SK-N-SH (cell line): Measurements from ENCODE around the gene USP32. TPM values are rescaled to one million over a fixed set of nuclear protein-coding genes. Genes with fewer than 3 reads are reported as not detected.

Source experiments
- CTCF ChIA-PET: fragments of 300-600, 350-600 bp; formaldehyde crosslinking; extraction: SDS; loops from one replicate; lab custom pipeline; 2021; lab: Yijun Ruan, JAX
- POLR2A ChIA-PET: fragments of 350-600 bp; sonication (Branson Sonifier 250); formaldehyde crosslinking; extraction: SDS; loops from one replicate; lab custom pipeline; 2020; ENCODE audit warnings: antibody characterized with exemption, inconsistent platforms; lab: Yijun Ruan, JAX
- DNase-seq: peaks from one replicate; pipeline ENCODE4 v3.0.0; 2012
- H2AFZ ChIP-seq: fragments of 200-600 bp; sonication (generic); 2 replicates; pipeline ENCODE4 v1.8.1; 2016; ENCODE audit warnings: antibody characterized with exemption, mild to moderate bottlenecking, low read depth
- H3F3A ChIP-seq: fragments of 200-600 bp; sonication (generic); replicated peaks from 2 replicates; pipeline ENCODE3; 2016; ENCODE audit warnings: antibody characterized with exemption, mild to moderate bottlenecking; ENCODE audit not compliant: insufficient read depth
- H3K27ac ChIP-seq, 2 experiments: fragments of 200-500 bp in 1 of 2; fragments of 200-600 bp in 1 of 2; sonication (Bioruptor generic) in 1 of 2; sonication (generic), shearing (Covaris generic) in 1 of 2; 2 replicates each; pipeline versions ENCODE4 v1.5.1 to v1.6.1; 2014 to 2016; ENCODE audit warnings: low read depth in 2 of 2, inconsistent platforms in 1 of 2, low read length in 1 of 2, mild to moderate bottlenecking in 1 of 2, mixed read lengths in 1 of 2
- H3K27me3 ChIP-seq: fragments of 200-600 bp; sonication (generic), shearing (Covaris generic); 2 replicates; pipeline ENCODE4 v1.6.1; 2016; ENCODE audit warnings: mixed run types; ENCODE audit not compliant: insufficient read depth
- H3K36me3 ChIP-seq, 2 experiments: fragments of 200-500 bp in 1 of 2; fragments of 200-600 bp in 1 of 2; sonication (Bioruptor generic) in 1 of 2; sonication (generic) in 1 of 2; replicated peaks in 1 of 2; 2 replicates each; pipeline versions ENCODE3 to v1.5.1; 2014 to 2016; ENCODE audit warnings: low read length in 1 of 2, mild to moderate bottlenecking in 1 of 2; ENCODE audit not compliant: insufficient read depth in 2 of 2, control insufficient read depth in 1 of 2
- H3K4me1 ChIP-seq, 2 experiments: fragments of 200-500 bp in 1 of 2; fragments of 200-600 bp in 1 of 2; sonication (Bioruptor generic) in 1 of 2; sonication (generic), shearing (Covaris generic) in 1 of 2; 2 replicates each; pipeline versions ENCODE4 v1.5.1 to v1.6.1; 2014 to 2016; ENCODE audit warnings: low read depth in 1 of 2, low read length in 1 of 2, mixed run types in 1 of 2; ENCODE audit not compliant: insufficient read depth in 2 of 2, control insufficient read depth in 1 of 2
- H3K4me2 ChIP-seq: fragments of 200-600 bp; sonication (generic), shearing (Covaris generic); 2 replicates; pipeline ENCODE4 v1.6.1; 2017; ENCODE audit warnings: mixed run types
- H3K4me3 ChIP-seq, 2 experiments: fragments of 200-500 bp in 1 of 2; fragments of 200-600 bp in 1 of 2; sonication (Bioruptor generic) in 1 of 2; sonication (generic), shearing (Covaris generic) in 1 of 2; 2 replicates each; pipeline versions ENCODE4 v1.5.1 to v1.8.1; 2014 to 2016; ENCODE audit warnings: low read depth in 2 of 2, inconsistent platforms in 1 of 2, low read length in 1 of 2, mild to moderate bottlenecking in 1 of 2, mixed read lengths in 1 of 2, moderate library complexity in 1 of 2
- H3K79me2 ChIP-seq: fragments of 200-600 bp; sonication (generic); 2 replicates; pipeline ENCODE4 v1.8.1; 2017; ENCODE audit warnings: mild to moderate bottlenecking; ENCODE audit not compliant: insufficient read depth
- H3K9ac ChIP-seq: fragments of 200-600 bp; sonication (generic); 2 replicates; pipeline ENCODE4 v1.6.1; 2017; ENCODE audit warnings: mixed run types
- H3K9me2 ChIP-seq: fragments of 200-600 bp; sonication (generic); 2 replicates; pipeline ENCODE4 v1.6.1; 2017; ENCODE audit warnings: mixed run types
- H3K9me3 ChIP-seq: fragments of 200-600 bp; sonication (generic); 2 replicates; pipeline ENCODE4 v1.6.1; 2017; ENCODE audit warnings: mixed run types, mild to moderate bottlenecking, moderate library complexity
- H4K20me1 ChIP-seq: fragments of 200-600 bp; sonication (generic); 2 replicates; pipeline ENCODE4 v1.6.1; 2017; ENCODE audit warnings: mild to moderate bottlenecking, mixed run types; ENCODE audit not compliant: insufficient read depth
- CHD2 ChIP-seq: fragments of 150-350 bp; IDR thresholded peaks from 2 replicates; pipeline ENCODE4 v1.6.1; 2018; ENCODE audit warnings: low read length; ENCODE audit not compliant: partially characterized antibody
- FOXJ3 ChIP-seq: sonication (generic); formaldehyde crosslinking; IDR thresholded peaks from 2 replicates; pipeline ENCODE4 v1.5.1; 2020; ENCODE audit warnings: mild to moderate bottlenecking, missing genetic modification reagents
- GATA2 ChIP-seq: sonication (generic); formaldehyde crosslinking; IDR thresholded peaks from 2 replicates; pipeline ENCODE4 v1.5.0; 2020; ENCODE audit warnings: mild to moderate bottlenecking, missing genetic modification reagents
- IRF3 ChIP-seq: fragments of 150-350 bp; IDR thresholded peaks from 2 replicates; pipeline ENCODE4 v1.6.1; 2016; ENCODE audit warnings: mild to moderate bottlenecking, low read depth, low read length
- JUND ChIP-seq: IDR thresholded peaks from 2 replicates; pipeline ENCODE4 v1.4.0; 2012
- NFIC ChIP-seq: IDR thresholded peaks from 2 replicates; pipeline ENCODE4 v1.4.0; 2012; ENCODE audit warnings: borderline replicate concordance
- NRF1 ChIP-seq: IDR thresholded peaks from 2 replicates; pipeline ENCODE4 v1.6.1; 2012; ENCODE audit warnings: low read depth, mild to moderate bottlenecking, low read length
- POLR2AphosphoS5 ChIP-seq: IDR thresholded peaks from 2 replicates; pipeline ENCODE4 v1.6.1; 2012; ENCODE audit warnings: low read depth, low read length
- RAD21 ChIP-seq: IDR thresholded peaks from 2 replicates; pipeline ENCODE4 v1.6.1; 2012; ENCODE audit warnings: mild to moderate bottlenecking, low read length
- RCOR1 ChIP-seq: fragments of 150-350 bp; IDR thresholded peaks from 2 replicates; pipeline ENCODE4 v1.6.1; 2017; ENCODE audit warnings: antibody characterized with exemption, low read length
- SMC3 ChIP-seq: IDR thresholded peaks from 2 replicates; pipeline ENCODE4 v1.6.1; 2012; ENCODE audit warnings: low read depth, low read length, improper control_type of control experiment
- TAF1 ChIP-seq: IDR thresholded peaks from 2 replicates; pipeline ENCODE4 v1.6.1; 2012; ENCODE audit warnings: low read depth, mild to moderate bottlenecking, low read length, moderate library complexity, borderline replicate concordance
- TCF12 ChIP-seq: IDR thresholded peaks from 2 replicates; pipeline ENCODE4 v1.4.0; 2012
- TEAD4 ChIP-seq: IDR thresholded peaks from 2 replicates; pipeline ENCODE4 v1.4.0; 2012; ENCODE audit warnings: mild to moderate bottlenecking, borderline replicate concordance; ENCODE audit not compliant: insufficient read depth
- YY1 ChIP-seq: IDR thresholded peaks from 2 replicates; pipeline ENCODE4 v1.4.0; 2012; ENCODE audit warnings: low read depth, mild to moderate bottlenecking
- ZBTB33 ChIP-seq: IDR thresholded peaks from 2 replicates; pipeline ENCODE4 v1.4.0; 2012; ENCODE audit warnings: low read depth, borderline replicate concordance
- WGBS: methylation state at CpG from one replicate; pipeline ENCODE4 v1.1.6; 2017; ENCODE audit warnings: low lambda C conversion rate; 5-methylcytosine and 5-hydroxymethylcytosine counted together
- polyA plus RNA-seq, 3 experiments: library from polyadenylated mRNA; depleted of rRNA; stranded (reverse); fragments of >200 nt; gene quantifications; 2 replicates each; pipeline ENCODE4 v1.2.3, GENCODE V29; 2012
- small RNA-seq, 7 experiments: library from RNA; depleted of rRNA; stranded (forward); fragments of <200 nt; gene quantifications; one replicate each; pipeline ENCODE3, GENCODE V24; 2012

USP32 gene
- polyA plus RNA-seq, 1 of the 3 experiments (the other 2 are of a cell fraction) = 25.6 TPM

- Histone ChIP-seq H3K27me3 (no peaks in the 10 kb centered on the region), H4K20me1 (no peaks in the 10 kb centered on the region), H3K9me2 (no peaks in the 10 kb centered on the region), H3K27ac (no peak overlapping the region), H3K36me3 (peaks cover 0 to 10% of the 10 kb centered on the region in 2 experiments), H3K9me3 (no peaks in the 10 kb centered on the region), H3F3A (peaks cover 3% of the 10 kb centered on the region), H3K4me1 (peaks cover 2 to 12% of the 10 kb centered on the region in 2 experiments; a peak in 1 of 4 replicates), H3K4me3 (no peak overlapping the region), H3K9ac (no peak overlapping the region), H3K4me2 (no peak overlapping the region), H2AFZ (no peak overlapping the region), H3K79me2 (peaks cover 34% of the 10 kb centered on the region)
- ChIA-PET POLR2A (no interaction called here), CTCF (no interaction called here)
- no peak for DNase-seq
- 87% methylated on average over 3 of the region's 3 CpGs for WGBS
- no peak for TF ChIP-seq RCOR1
- no peak for TF ChIP-seq RAD21
- no peak for TF ChIP-seq NRF1
- TF ChIP-seq TEAD4 = no peak
- TF ChIP-seq TCF12 = no peak
- no peak for TF ChIP-seq YY1
- TF ChIP-seq IRF3 = no peak
- no peak for TF ChIP-seq SMC3
- TF ChIP-seq POLR2AphosphoS5 = no peak
- TF ChIP-seq TAF1 = no peak
- TF ChIP-seq GATA2 (CRISPR knock-in tag) = no peak
- TF ChIP-seq NFIC = no peak
- TF ChIP-seq CHD2 = no peak
- TF ChIP-seq FOXJ3 (CRISPR knock-in tag) = no peak
These were observed 261.5 kb downstream of the USP32 start for GRCh38 chr17:60130466-60130865.

GRCh38 chr17:60129164-60129563 lies 262.8 kb downstream of the USP32 start:
- Histone ChIP-seq H3K4me1 (peaks cover 2 to 4% of the 10 kb centered on the region in 2 experiments; a peak in 1 of 4 replicates), H3K9me2 (no peaks in the 10 kb centered on the region), H3K79me2 (peaks cover 25% of the 10 kb centered on the region), H3K4me2 (no peak overlapping the region), H3K36me3 (peaks cover 0 to 10% of the 10 kb centered on the region in 2 experiments), H3K9ac (no peak overlapping the region), H3K4me3 (no peak overlapping the region), H3K27ac (no peak overlapping the region), H3F3A (no peaks in the 10 kb centered on the region), H3K9me3 (no peaks in the 10 kb centered on the region), H3K27me3 (no peaks in the 10 kb centered on the region), H4K20me1 (no peaks in the 10 kb centered on the region), H2AFZ (no peak overlapping the region)
- TF ChIP-seq TCF12 (no peak), ZBTB33 (no peak), JUND (no peak), RAD21 (no peak)
- POLR2A ChIA-PET = no interaction called here
- 92% methylated on average over 4 of the region's 4 CpGs for WGBS
- CTCF ChIA-PET = interaction anchor here (1.3 to 2.3 kb wide), 2 partner anchors 14 to 510 kb away, joined by 3 to 11 read pairs; no protein-coding TSS in a partner anchor
- no peak for DNase-seq

Small RNAs within 50 kb of the gene (small RNA-seq; reads per million reads assigned to genes)
- 52.6 to 9,082 (median 256) reads per million in 7 experiments for gene SCARNA20

Other genes starting within 250 kb of the USP32 start
- 0.15 and 0.21 TPM in 2 replicates for gene CA4, start 242.2 kb downstream of the USP32 start, polyA plus RNA-seq (2012; rRNA removed)
- gene CHCT1, start 30.4 kb upstream of the USP32 start, polyA plus RNA-seq (2012; rRNA removed) = not detected in 2 replicates
- 7.6 and 12.5 TPM in 2 replicates for gene APPBP2, start 134.1 kb upstream of the USP32 start, polyA plus RNA-seq (2012; rRNA removed)
- gene PPM1D, start 208.1 kb upstream of the USP32 start, polyA plus RNA-seq (2012; rRNA removed) = 8.4 and 8.8 TPM in 2 replicates